Colonic mucosa (tissue), 4 donors: ENCODE measurements around the gene CELSR1. TPM values are rescaled to one million over a fixed set of nuclear protein-coding genes. Genes with fewer than 3 reads are reported as not detected.

ENCODE experiments used
- DNase-seq: peaks from one replicate; pipeline ENCODE4 v3.0.0-alpha.2; 2020
- H3K27ac ChIP-seq: fragments of 200-600 bp; one replicate; pipeline ENCODE4 v1.8.0; 2021
- H3K27me3 ChIP-seq: fragments of 200-600 bp; one replicate; pipeline ENCODE4 v1.8.0; 2021
- H3K36me3 ChIP-seq: fragments of 200-600 bp; one replicate; pipeline ENCODE4 v1.8.0; 2021
- H3K4me1 ChIP-seq: fragments of 200-600 bp; one replicate; pipeline ENCODE4 v1.8.0; 2021; ENCODE audit warnings: mild to moderate bottlenecking
- H3K4me3 ChIP-seq: fragments of 200-600 bp; one replicate; pipeline ENCODE4 v1.8.0; 2021
- H3K9ac ChIP-seq, 2 donors: one replicate each; pipeline ENCODE4 v1.7.0; 2013; ENCODE audit warnings: control low read depth in 2 of 2, low read depth in 2 of 2, low read length in 2 of 2
- H3K9me3 ChIP-seq: fragments of 200-600 bp; one replicate; pipeline ENCODE4 v1.8.0; 2021
- CTCF ChIP-seq: fragments of 200-600 bp; IDR thresholded peaks from one replicate; pipeline ENCODE4 v1.8.0; 2022; ENCODE audit warnings: antibody characterized with exemption, mild to moderate bottlenecking
- intact Hi-C: fragments of 100-400 bp; cut with DNase I; formaldehyde crosslinking; loops from one replicate; pipeline ENCODE4 v1.14.1; 2022
- total RNA-seq, 2 donors: library from RNA; stranded (reverse); fragmentation: NEBNext Ultra II Directional in 1 of 2; extraction: Animal tissue kit (Norgen Biotek cat#: 25700) in 1 of 2; gene quantifications; one replicate each; pipeline ENCODE4 v1.2.1, GENCODE V29; 2021
- donor health status: healthy.
- donor health status: DM: no; HTN: no; CAD: no.
- donor health status: DM: no; HTN: no; CAD: no.

Gene CELSR1
- total RNA-seq, 2 donors from 2014 or later, result 2.7 to 7.8 TPM

DNA sequence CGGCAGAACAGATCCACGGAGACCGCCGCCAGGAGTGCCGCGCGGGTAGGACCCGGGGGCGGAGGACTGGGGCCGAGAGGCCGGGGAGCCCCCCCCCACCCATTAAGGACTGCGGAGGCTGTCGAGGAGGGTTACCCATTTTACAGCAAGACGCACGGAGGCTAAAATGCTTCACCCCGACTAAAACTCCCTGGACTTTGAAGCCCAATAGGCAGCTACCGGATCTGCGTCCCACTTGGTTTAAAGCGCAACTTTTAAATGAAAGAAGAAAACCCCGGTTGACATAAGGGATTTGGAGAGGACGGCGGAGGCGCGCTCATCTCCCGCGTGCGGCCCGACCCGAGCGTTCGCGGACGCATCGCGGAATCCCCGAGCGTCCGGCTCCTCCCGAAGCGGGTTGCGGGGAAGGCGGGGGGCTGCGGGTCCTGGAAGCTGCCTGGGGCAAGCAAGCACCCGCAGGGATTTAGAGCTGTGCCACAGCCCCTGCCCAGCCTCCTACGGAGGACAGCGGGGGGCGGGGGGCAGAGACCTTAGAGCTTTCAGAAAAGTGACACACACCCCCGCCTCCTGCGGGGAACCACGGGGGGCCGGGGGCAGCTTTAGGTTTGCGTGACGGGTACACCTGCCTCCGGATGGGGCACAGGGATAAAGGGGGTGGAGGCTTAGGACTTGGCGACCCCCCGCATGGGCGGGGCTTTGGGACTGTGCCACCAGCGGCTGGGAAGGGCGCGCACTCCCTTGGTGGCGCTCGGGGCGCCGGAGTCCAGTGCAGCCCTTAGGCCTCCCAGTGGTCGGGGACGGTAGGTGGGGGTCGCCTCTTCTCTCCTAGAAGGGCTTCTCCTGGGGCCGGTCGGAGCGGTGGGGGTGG lies 760 bp upstream of the CELSR1 start:
- Histone ChIP-seq H3K9me3 (no peaks in the 10 kb centered on the region), H3K9ac (no peak overlapping the region), H3K27me3 (peaks cover 26% of the 10 kb centered on the region), H3K4me1 (peaks cover 12% of the 10 kb centered on the region), H3K36me3 (no peaks in the 10 kb centered on the region), H3K27ac (no peak overlapping the region), H3K4me3 (peak overlapping the region; percentile 31)
- TF ChIP-seq CTCF, result no peak
- no peak for DNase-seq
- intact Hi-C loops, result no loop called here

DNA sequence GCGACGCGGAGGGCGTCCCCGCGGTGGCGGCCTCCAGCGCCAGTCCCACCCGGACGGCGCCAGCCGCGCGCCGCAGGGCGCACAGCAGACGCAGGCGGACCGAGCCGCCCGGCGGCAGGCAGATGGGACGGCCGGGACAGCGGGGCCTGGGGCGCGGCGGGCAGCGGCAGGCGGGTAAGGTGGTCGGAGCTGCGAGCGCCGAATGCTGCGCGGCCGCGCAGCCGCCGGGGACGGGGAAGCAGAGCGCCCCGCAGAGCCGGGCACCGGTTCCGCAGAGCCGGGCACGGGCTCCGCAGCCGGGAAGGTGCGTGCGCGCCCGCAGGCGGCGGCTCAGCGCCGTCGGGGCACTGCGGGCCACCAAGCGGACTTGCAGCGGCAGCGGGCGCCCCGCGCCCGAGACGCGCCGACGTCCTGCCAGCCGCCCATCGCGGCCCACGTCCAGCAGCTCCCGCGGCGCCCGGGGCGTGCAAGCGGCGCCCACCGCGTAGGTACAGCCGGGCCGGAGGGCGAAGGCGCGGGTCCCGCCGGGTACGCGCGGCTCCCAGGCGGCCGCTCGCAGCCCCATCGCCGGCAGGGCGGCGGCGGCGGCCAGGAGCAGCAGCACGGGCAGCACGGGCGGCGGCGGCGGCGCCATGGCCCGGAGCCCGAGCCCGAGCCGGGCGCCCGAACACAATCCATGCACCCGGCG lies 739 bp downstream of the CELSR1 start:
- intact Hi-C loops, result no loop called here
- no peaks in the 10 kb centered on the region for H3K36me3 ChIP-seq
- no peak overlapping the region for H3K9ac ChIP-seq
- H3K27me3 ChIP-seq, result peaks cover 26% of the 10 kb centered on the region
- TF ChIP-seq CTCF, result no peak
- no peaks in the 10 kb centered on the region for H3K9me3 ChIP-seq
- H3K27ac ChIP-seq, result no peak overlapping the region
- no peak for DNase-seq
- H3K4me1 ChIP-seq, result peaks cover 12% of the 10 kb centered on the region
- H3K4me3 ChIP-seq, result peak overlapping the region; percentile 30

DNA sequence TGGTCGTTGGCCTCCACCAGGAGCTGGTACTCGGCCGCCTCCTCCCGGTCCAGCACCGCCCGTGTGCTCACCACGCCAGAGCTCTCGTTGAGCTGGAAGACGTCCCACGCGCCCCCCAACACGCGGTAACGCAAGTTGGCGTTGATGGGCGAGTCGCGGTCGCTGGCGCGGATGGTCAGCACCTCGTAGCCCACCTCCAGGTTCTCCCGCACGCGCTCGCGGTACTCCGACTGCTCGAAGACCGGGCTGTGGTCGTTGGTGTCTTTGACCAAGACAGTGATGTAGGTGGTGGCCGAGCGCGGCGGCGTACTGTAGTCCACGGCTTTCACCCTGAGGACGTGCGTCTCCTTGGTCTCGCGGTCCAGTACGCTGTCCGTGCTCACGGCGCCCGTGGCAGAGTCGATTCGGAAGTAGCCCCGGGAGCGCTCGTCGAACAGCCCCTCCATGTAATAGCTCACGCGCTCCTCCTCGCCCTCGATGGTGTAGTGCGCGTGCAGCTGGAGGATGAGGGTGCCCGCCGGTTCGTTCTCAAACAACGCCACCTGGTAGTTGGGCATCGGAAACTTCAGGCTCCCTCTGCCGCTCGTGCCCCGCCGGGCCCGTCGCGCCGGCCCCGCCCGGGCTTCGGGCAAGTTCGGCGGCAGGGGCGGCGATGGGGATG lies 1.4 kb downstream of the CELSR1 start:
- no peaks in the 10 kb centered on the region for H3K9me3 ChIP-seq
- H3K4me1 ChIP-seq, result peaks cover 12% of the 10 kb centered on the region
- no peak for DNase-seq
- TF ChIP-seq CTCF, result no peak
- H3K36me3 ChIP-seq, result no peaks in the 10 kb centered on the region
- H3K4me3 ChIP-seq, result no peak overlapping the region
- intact Hi-C loops, result no loop called here
- no peak overlapping the region for H3K9ac ChIP-seq
- H3K27ac ChIP-seq, result no peak overlapping the region
- peaks cover 26% of the 10 kb centered on the region for H3K27me3 ChIP-seq

DNA sequence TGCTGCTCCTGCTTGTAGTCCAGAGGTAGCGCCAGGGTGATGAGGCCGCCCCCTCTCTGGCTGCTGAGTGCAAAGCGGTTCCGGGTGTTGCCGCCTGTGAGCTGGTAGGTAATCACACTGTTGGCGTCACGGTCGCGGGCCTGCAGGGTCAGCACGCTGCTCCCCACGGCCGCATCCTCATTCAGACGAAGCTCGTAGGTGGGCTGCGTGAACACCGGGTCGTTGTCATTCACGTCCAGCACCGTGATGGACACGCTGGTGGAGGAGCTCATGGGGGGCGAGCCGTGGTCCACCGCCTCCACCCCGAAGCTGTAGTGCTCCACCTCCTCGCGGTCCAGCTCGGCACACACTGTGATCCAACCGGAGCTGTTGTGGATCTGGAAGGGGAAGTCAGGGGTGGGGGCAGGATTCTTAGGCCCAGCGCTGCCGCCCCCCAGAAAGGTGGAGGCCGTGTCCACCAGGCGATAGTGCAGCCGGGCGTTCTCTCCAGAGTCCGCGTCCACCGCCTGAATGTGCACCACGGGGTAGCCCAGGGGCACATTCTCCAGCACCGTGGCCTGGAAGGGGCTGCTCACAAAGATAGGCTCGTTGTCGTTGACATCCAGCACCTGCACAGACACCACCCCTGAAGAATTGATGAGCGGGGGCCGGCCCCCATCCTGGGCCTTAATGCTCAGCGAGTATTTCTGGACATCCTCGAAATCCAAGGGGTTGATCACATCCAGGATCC lies 2.4 kb downstream of the CELSR1 start:
- H3K27ac ChIP-seq, result no peak overlapping the region
- intact Hi-C loops, result no loop called here
- H3K9ac ChIP-seq, result no peak overlapping the region
- H3K9me3 ChIP-seq, result no peaks in the 10 kb centered on the region
- H3K4me1 ChIP-seq, result peaks cover 12% of the 10 kb centered on the region
- TF ChIP-seq CTCF, result no peak
- H3K36me3 ChIP-seq, result no peaks in the 10 kb centered on the region
- H3K27me3 ChIP-seq, result peaks cover 26% of the 10 kb centered on the region
- no peak overlapping the region for H3K4me3 ChIP-seq
- no peak for DNase-seq

DNA sequence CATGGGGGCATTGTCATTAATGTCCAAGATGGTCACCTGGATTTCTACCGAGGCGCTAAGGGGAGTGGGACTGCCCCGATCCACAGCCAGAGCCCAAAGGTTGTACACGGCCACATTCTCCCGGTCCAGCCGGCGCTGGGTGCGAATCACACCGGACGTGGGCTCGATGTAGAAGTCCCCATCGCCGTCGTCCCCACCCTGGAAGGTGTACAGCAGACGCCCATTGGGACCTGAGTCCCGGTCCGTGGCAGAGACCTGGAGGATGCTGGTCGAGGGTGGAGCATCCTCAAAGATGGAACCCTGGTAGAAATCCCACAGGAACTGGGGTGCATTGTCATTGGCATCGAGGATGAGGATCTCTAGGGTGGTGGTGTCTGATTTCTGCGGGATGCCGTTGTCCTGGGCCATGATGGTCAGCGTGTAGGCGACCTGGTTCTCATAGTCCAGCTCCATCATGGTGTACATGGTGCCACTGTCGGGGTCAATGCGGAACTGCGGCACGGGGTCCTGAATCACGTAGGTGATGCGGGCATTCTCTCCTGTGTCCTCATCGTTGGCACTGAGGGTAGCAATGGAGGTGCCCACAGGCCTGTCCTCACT lies 3.1 kb downstream of the CELSR1 start:
- no peak for DNase-seq
- intact Hi-C loops, result no loop called here
- Histone ChIP-seq H3K4me3 (no peak overlapping the region), H3K27me3 (peaks cover 23% of the 10 kb centered on the region), H3K36me3 (no peaks in the 10 kb centered on the region), H3K9ac (no peak overlapping the region), H3K4me1 (peaks cover 12% of the 10 kb centered on the region), H3K27ac (no peak overlapping the region), H3K9me3 (no peaks in the 10 kb centered on the region)
- TF ChIP-seq CTCF, result no peak
